Activated T-cell treated with anti-CD3 and anti-CD28 coated beads, Interleukin-2, amount 50 U/mL, for 48 hours (primary cell): Measurements from ENCODE around the gene UBL3.

Source experiments
- DNase-seq, 2 experiments: peaks; one replicate each; pipeline ENCODE4 v3.0.0-alpha.2; 2020

Gene UBL3

DNA sequence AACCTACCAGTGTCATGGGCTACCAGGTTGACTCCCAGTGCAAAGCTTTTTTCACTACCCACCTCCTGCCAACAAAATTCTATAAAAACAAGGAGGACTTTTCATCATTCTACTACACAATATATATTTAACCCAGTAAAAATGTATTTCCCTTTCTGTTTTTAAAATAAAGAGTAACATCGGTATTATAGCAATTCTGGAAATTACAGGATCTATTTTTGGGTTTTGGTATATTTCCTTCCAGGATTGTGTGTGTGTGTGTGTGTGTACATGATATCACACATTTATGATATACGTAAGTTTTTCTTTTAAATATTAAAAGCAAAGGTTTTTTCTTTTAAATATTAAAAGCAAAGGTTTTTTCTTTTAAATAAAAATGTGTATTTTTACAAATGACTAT is 6.0 kb upstream of the UBL3 start:
- no peak for DNase-seq

DNA sequence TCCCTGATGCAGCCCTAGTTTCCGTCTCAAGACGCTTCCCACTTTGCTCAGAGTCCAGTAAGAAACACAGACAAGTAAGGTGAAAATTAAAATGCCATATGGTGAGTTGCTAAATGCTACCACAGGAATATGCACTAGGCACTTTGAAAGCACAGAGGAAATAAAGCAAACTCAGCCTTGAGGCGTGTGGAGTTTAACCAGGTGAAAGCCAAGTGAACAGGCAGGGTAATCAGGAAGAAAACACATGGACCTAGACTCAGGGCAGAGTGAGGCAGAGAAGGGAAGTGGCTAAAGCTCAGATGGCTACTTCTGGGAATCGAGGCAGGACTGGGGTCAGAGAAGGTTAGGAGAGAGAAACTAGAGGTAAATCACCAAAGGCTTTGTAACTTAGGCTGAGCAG is 5.4 kb upstream of the UBL3 start:
- DNase-seq: no peak

DNA sequence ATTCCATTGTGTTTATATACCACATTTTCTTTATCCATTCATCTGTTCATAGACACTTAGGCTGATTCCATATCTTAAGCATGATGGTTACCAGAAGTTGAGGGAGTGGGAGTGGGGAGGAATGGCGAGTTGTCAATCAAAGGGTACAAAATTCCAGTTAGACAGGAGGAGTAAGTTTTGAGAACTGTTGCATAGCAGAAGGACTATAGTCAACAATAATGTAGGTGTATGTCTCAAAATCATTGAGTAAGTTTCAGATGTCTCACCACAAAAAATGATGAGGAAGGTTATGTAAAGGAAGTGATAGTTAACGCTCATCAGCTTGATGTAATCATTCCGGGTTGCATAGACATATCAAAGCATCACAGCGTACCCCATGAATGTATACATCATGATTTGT is 4.6 kb upstream of the UBL3 start:
- DNase-seq: no peak

DNA sequence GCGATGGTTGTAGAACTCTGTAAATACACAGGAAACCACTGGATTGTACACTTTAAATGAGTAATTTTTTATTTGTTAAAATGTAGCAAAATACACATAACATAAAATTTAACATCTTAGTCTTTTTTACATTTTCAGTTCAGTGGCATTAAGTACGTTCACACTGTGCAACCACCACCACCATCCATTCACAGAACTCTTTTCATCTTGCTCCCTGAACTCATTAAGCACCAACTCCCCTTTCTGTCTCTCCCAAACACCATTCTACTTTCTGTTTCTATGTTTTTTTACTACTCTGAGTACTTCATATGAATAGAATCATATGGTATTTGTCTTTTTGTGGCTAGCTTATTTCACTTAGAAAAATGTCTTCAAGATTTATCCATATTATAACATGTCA is 2.7 kb upstream of the UBL3 start:
- no peak for DNase-seq

DNA sequence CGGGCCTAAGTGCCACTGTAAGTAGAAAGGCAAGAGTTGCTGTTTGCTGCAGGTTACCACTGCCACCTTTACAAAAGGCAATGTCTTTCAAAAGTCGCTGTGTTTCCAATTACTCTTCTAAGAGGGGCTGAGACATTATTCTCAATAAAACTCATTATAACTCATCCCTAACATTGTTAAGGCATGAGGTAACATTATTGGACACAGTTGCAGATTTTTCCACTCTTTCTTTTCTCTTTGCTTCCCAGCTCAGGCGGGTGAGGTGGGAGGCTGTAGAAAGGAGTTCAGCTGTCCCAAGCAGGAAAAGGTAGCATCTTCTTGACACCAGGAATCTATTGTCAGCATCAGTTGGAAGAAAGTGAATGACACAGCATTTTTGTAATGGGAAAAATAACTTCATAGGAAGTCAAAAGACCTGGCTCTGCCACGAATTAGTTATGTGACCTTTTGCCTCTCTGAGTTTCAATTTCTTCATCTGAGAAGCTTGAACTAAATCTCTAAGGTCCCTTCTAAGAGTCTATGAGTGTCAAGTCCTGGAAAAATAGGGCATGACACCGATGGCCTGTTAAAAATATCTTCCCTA is 2.1 kb upstream of the UBL3 start:
- no peak for DNase-seq

DNA sequence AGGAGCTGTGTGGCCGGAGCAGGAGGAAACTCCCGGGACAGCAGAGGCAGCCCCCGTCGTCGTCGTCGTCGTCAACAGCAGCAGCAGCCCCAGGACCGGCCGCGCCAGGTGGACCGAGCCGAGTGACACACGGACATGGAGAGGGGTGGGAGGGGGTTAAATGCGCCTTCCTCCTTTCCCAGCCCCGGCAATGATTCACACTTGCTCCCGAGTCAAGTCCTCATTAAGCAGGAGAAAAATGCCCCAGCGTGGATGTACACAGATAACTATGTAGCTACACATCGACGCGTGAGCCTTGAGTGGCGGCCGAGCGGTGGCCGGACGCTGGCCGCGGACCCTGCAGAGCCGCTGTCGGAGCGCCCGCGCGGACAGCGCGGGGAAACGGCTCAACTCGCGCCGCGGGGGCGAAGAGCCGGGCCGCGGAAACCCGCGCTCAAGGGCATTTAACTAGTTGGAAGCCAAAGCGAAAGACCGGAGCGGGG is 645 bp downstream of the UBL3 start:
- DNase-seq: peak in 1 of 2 experiments; percentile 52

DNA sequence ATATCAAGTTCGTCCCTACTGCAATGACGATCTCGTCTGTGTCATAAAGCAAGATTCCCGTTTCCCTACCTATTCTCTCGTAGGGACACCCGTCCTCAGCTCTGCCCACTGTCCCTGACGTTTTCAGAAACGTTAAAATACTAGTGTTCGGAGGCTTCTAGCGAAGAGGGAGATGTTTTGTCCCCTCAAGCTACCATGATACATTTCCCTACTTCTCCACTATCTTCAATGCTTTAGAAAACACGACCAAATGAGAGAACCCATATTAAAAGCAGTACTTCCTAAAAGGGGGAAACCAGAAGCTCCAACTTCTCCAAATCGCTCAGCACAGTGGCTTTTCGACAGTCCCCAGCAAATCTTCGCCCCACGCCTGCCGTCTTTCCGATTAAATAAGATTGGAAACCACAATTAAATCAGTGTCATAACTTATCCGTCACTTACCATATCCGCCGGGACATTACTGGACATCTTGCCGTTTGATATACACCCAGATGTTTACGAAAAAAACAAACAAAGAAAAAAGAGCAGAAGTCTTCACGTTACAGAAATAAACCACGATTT is 1.3 kb downstream of the UBL3 start:
- DNase-seq: peak; percentile 57

DNA sequence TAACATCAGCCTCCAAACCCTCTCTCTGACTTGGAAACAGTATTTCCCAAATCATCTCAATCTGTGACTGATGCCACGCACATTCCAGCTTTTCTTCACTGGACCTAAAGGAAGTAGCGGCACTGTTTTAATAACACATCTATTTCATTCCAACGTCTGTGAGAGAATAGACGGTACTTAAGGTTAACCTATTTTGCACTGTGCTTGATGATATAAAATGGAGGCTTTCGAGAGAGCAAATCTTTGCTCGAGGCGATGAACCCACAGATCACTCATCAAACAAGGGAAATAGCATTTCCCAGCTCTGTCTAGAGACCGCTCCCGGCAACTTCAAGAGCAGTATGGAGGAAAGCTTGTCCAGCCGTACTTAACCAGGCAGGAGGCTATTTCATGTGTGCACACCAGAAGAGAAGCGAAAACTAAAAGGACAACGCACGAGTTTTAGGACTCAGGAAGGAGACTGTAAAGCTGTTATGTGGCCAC is 2.9 kb downstream of the UBL3 start:
- DNase-seq: peak; percentile 28 to 34

DNA sequence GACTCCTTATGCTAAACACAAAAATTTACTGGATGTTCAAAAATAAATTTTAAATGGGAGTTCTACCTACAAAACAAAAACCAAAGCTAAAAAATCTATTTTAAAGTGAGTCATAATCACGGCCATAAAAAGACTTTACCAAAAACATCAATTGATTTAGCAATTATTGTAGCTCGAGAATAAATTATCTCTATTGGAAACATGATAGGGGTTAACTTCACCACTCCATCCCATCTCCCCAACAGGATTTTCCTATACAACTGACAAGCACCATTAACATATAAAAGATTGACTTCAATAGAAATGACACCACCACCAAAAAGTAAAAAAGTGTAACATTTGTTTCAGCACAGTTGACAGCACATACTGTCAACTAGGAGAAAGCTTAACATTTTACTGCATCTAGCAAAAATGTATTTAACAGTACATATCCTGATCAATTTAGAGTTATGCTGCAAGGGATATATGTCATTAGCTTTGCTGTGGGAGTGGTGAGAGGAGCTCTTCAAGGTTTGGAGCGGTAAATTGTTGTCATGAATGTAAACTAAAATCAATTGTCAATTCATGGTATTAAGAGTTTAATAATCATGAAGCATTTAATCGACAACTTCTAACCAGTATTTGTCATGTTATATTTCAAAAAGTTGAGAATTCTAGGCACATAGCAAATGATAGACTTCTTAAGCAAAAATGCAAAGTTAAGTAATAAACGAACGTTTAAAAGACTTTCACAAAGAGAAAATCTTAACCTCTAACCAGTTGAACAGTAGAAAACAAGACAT is 3.8 kb downstream of the UBL3 start:
- no peak for DNase-seq

DNA sequence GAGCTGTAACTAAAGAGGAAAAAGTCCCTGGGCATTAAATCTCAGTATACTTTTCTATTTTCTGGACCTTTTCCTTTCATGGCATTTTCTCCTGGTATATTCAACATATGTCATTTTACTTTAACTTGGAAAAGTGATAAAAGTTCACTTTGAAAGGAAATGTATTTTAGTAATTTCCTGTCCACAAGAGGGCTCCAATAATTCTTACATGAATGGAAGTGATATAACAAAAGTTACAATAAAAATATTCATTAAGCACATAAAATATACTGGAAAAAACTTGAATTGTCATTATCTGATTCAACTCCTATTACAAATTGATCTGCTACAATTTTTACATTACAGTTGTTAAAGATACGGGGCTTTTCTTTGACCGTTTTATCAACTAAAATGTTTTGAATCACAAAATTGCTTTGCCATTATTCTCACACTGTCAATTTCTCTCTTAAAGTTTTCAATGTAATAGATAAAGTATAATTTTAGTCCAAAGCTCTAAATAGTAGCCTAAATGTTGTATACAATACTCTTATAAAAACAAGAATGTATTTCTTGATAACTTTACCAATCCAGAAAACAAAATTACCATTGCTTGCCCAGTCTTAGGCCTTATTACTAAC is 4.9 kb downstream of the UBL3 start:
- DNase-seq: no peak

DNA sequence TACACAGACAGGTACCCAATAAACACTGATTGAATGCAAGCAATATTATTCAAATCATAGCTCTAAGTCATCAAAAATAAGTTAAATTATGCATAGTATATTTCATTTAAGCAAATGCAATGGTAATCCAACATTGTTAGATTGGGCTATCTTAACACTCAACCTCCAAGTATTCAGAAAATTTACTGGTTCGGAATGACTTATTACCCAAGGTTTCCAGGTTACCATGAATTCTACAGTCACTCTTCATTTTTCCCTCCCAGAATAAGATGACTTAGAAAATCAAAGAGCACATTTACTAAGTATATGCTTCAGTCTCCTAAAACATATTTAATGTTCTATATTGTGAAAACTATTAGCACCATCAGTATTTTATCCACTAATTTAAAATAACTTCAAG is 6.0 kb downstream of the UBL3 start:
- DNase-seq: no peak

DNA sequence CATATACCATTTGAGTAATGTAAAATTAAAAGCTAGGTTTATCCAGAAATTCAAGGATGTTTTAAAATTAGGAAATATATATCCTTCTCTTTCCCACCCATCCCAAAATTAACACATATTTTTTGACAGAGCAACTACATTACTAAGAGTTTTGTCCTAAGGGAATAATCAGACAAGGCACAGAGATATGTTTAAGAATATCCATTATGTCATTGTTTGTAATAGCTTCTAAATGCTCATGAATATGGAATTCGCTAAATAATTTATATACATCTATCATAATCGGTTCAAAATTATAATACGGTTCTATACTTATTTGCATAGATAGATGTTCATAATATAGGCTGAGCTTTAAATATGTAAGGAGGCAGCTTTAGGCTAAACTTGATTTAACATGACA is 9.8 kb downstream of the UBL3 start:
- no peak for DNase-seq

DNA sequence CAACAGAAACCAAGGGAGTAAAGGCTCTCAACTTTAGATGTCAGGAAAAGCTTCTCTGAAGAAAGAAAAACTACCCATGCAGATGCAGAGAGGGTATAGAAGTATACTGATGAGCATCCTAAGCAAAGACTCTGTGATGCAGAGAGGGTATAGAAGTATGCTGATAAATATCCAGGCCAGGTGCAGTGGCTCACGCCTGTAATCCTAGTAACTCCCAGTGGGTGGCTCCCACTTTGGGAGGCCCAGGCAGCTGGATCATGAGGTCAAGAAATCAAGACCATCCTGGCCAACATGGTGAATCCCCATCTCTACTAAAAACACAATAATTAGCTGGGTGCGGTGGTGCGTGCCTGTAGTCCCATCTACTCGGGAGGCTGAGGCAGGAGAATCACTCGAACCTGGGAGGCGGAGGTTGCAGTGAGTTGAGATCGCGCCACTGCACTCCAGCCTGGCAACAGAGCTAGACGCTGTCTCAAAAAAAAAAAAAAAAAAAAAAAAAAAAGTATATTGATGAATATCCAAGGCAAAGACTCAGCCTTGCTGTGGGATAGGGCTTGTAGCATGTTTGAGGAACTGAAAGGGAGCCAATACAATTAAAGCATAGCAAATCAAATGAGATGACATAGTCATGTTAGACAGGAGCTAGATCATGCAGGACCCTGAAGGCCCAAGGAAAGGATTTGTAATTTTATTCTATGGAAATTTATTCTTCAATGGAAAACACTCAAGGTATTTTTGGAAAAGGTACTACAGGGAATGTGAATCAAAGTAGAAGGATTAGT is 14.9 kb downstream of the UBL3 start:
- DNase-seq: no peak

DNA sequence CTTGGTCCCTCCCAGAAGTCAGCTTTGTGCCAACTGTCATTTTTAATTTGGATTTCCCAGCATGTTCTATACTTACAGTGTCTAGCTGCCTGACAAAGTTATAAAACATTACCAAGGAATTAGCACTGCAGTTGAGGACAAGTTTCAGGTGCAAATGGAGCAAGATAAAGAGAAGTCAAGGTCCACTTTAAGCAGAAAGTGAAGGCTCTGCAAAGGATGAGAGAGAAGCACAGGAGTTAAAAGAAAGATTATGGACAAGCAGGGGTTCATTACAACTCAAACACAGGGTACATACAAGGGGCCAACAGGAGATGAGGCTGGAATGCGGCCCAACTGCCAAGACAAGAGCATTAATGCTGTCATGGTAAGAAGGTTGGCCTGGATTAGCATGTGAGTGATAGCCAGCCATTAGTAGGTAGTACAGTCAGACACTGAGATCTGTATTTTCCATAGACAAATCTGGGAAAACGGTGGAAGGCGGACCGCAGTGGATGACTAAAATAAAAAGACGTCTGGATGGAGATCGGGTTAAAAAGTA is 17.6 kb downstream of the UBL3 start:
- no peak for DNase-seq

DNA sequence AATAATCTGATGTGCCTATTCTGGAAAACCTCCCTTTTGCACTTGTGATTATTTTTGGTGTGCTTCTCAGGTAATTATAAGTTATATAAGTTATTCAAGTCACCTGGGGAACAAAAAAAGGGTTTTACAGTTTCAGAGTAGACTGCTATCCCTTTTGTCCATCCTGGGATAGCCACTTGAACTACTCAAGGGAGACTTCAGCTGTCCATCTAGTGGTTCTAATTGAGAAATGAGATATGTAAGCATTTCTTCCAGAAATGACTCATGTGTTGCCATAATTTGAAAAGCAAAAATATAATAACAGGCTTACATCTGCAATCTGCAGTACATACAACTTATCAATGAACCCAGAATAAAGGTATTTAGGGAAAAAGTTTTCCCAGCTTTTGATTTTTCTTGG is 20.4 kb downstream of the UBL3 start:
- DNase-seq: no peak

DNA sequence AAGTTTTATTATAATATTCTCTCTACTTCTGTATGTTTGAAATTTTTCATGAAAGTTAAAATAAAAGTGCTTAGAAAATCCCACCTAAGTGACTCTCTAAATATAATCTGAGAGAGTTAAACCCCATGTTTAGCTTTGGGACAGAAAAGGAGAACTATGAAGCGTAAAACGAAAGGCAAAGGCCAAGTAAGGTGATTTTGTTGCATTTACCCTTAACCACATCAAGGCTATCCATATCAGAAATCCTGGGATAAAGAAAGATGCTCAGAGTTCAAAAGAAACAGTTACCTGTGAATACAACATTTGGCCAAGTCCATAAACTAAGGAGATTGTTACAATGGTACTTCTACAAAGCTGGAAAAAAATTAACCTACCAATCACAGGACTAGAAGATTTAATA is 31.3 kb downstream of the UBL3 start:
- DNase-seq: no peak

DNA sequence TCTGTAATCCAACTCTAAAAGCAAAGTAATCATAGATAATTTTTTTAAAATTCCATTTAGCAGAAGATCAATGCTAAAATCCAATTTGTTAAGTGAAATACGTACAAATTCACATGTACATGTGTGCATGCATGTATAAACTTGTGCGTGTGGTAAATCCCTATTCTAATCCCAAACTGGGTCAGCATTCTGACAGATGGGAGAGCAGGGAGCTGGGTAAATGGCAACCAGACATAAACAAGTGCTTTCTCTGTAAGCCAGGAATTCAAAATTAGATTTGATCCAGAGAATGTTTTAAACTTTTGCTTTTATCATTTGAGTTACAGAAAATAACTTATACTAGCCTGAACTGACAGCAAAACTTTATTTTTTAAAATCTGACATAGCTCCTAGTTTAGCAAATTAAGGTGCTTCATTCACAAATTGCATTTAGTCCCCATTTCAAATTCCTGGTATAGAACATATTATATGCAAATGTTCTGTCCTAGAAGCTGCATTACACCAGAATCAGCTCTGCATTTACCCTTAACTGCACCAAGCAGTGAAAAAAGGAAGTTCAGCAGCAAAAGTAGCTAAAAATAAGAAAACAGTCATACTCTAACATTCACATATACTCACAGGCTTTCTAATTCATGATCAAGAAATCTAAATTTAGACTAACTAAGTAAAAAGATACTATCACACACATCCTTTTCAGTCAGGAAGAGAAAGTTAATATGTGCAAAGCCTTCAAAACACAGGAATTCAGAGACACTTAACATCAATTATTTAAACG is 32.6 kb downstream of the UBL3 start:
- DNase-seq: no peak

DNA sequence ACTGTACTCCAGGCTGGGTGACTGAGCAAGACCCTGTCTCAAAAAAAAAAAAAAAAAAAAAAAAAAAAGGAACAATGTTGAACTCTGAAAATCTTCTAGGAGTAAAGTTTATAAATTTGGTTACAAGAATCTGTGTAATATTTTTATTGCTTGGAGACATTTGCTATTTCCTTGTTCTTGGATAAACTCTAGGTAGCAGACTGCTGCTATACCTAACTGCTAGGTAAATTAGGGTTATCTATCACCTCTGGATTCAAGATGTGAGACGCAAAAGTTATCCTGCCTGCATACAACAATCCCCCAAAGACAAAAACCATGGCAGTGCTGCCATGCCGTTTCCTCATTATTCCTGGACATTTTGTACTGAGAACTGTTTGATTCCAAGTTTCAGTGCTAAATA is 33.7 kb downstream of the UBL3 start:
- no peak for DNase-seq

DNA sequence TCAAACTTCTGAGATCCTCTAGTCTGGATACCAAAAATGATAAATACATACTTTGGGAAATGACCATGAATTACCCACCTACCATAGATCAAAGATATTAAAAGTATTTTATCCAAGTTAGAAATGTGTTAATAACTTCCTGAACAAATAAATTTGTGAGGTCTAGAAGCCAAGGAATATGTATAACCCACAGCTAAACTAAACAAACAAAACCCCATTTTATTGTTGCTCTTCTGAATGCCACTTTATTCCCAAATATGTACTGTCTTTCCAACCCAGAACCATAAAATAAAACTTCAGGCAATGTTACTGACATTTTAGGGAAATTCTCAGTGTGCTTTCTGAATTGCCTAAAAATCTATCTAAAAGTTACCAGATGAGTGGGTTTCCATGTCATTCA is 35.1 kb downstream of the UBL3 start:
- no peak for DNase-seq

DNA sequence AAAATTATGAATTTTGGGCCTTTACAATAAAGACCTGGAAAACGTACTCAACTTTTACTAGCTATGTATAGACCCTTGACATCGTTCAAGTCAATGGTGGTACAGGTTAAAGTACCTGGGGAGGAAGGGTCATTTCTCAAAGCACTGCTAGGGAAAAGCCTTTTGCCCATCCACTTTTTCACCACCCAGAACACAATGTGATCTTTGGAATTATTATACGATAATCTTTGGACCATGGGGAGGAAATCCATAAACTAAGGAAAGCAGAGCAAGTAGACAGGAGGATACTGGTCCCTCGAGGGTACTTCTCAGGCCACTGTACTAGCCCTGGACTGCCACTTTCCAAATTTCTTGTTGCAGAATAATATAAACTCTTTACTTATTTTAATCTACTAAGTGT is 39.5 kb downstream of the UBL3 start:
- no peak for DNase-seq

DNA sequence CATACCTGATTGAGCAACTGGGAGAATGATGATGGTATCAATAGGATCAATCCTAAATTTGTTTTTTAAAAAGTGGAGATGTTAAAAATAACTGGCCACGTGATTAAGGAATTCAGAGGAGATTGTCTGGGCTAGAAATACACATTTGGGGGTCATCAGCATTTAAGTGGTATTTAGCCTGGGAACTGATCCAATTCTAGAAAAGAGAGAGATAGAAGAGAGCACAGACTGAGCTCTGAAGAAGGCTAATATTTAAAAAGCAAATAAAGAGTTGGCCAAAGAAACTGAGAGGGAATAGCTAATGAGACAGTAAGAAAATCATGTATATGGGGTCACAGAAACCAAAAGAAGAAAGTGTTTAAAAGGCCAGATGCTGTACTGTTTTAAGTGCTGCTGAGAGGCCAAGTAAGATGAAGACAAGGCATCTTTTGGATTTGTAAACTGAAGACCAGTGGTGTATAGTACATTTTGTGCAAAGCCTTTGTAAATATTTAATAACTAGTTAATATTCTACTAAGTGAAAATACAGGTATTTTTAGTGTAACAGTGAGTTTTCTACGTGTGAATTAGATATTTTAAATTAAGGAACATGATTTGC is 40.2 kb downstream of the UBL3 start:
- DNase-seq: no peak

DNA sequence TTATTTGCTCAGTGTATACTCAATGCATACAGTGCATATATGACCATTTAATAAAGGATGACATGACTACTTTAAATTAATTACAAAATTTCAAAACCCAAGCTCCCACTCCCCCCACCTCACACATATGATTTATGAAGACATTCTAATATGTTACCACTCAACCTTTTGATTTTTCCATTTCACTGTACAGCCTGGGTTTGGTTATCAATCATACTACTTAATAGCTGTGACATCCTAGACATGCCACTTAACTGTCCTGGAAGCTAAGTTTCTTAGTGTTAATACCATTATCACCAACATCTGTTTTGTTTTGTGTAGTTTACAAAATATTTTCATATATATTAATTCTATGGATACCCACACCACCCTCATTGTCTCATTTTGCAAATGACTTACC is 42.2 kb downstream of the UBL3 start:
- no peak for DNase-seq
